Ovary (tissue), 3 donors: Measurements from ENCODE around the gene AQP2.

ENCODE experiments used
- CTCF ChIP-seq, 3 donors: fragments of 450-650 bp in 2 of 3; fragments of 200-600 bp in 1 of 3; IDR thresholded peaks; one replicate each; pipeline versions ENCODE4 v1.5.1 to v1.8.0; 2016 to 2022; ENCODE audit warnings: antibody characterized with exemption in 3 of 3, mild to moderate bottlenecking in 1 of 3
- EP300 ChIP-seq: sonication (generic); formaldehyde crosslinking; IDR thresholded peaks from one replicate; pipeline ENCODE4 v1.6.1; 2017; ENCODE audit warnings: antibody characterized with exemption
- POLR2A ChIP-seq: fragments of 450-650 bp; IDR thresholded peaks from one replicate; pipeline ENCODE4 v1.6.1; 2017; ENCODE audit warnings: antibody characterized with exemption, mild to moderate bottlenecking, moderate library complexity
- donor health status: DM: no; HTN: no; CAD: no.

DNA sequence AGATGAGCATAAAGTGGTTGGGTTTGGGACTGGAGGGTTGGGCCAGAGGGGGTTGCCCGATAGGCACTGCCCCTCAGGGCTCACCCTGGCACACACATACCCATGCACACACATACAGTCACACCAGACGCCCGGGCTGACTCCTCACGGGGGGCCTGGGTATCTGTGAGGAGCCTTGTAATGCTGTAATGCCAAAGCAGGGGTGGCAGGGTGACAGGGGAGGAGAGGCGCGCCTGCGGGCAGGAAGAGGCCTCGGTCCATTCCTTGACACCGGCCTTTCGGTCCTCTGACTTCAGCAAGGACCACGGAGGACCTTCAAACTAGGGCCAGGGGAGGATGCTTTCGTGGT is 47.2 kb upstream of the AQP2 start:
- TF ChIP-seq CTCF (IDR thresholded peaks at IDR 0.05) (no peak), POLR2A (no peak), EP300 (no peak)
